HG03097 (cell line): ENCODE measurements around the gene MRPL33.
"Not testable (repeated sequence)": the region's sequence is repeated elsewhere in the genome, so short reads cannot be mapped to it uniquely, and the experiment has no call there.

Source experiments
- ATAC-seq: cut with Tn5 transposase; IDR thresholded peaks from one replicate; pipeline ENCODE4 v1.9.1; 2021; ENCODE audit not compliant: unreplicated experiment, low FRiP score

MRPL33 gene

DNA sequence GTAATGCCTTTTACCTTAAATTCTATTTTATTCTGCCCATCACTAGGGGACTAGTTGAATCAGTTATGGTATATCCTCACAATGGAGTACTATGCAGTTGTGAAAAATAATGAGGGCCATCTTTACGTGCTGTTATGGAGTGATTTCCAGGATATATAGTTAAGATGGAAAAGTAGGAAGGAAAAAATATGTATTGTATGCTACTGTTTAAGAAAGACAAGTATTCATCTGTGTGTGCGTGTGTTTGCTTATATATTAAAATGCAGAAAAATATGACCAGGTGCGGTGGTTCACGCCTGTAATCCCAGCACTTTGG, 32.5 kb upstream of the MRPL33 start:
- no peak for ATAC-seq

- no peak for ATAC-seq
These were observed 29.8 kb upstream of the MRPL33 start for GRCh38 chr2:27741673-27742072.

GRCh38 chr2:27742571-27742970, 28.9 kb upstream of the MRPL33 start:
- ATAC-seq, result no peak

DNA sequence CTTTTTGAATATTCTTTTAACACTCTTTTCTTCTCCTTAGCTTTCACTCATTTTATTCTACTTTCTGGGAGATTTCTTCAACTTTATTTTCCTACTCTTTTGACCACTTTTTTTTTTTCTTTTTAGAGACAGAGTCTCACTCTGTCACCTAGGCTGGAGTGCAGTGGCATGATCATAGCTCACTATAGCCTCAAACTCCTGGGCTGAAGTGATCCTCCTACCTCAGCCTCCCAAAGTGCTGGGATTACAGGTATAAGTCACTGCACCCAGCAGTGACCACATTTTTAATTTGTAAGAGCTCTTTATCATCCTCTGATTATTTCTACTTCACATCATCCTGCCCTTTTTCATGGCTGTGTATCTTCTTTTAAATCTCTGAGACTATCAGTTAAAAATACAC, 26.0 kb upstream of the MRPL33 start:
- ATAC-seq, result not testable (repeated sequence)

DNA sequence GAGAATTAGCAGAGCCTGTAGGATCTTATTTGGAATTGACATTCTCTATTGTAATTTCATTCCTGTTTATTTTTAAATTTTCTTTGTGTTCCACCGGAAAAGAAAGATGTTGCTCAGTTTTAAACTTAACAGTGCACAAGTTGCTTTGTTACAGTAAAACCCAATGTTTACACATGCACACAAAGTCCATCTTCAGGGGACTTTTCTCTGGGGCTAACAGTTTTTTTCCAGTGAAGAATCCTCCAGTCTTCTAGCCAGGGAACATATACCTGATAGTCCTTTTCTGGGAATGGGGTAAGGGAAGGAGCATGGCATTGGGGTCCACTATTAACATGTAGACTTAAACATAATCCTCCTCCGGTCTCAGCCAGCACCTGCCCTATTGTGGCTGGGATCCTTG, 25.2 kb upstream of the MRPL33 start:
- ATAC-seq, result no peak

DNA sequence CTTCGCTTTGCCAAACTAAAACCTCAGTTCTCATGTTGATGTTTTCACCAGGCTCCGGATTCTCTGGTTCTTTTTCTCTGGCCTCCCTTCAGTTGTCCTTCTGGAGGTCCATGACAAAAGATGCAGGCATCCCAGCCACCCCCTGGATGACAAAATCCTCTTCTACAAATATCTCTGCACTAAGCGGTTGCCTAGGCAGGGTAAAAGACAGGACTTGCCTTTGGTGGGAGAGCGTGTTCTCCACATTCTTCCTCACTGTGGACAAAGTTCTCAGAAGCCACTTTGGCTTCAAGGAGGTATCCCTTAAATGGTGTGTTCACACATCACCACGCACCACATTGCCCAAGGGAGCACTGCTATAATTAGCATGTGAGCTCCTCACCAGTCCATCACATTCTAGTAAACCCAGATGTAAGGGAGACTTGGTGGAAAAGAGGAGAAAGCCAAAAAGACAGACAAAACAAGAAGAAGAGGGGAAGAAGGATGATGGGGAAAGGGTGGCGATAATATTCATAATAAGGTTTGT, 23.6 kb upstream of the MRPL33 start:
- no peak for ATAC-seq

- not testable (repeated sequence) for ATAC-seq
These were observed 22.5 kb upstream of the MRPL33 start for GRCh38 chr2:27748803-27749554.

GRCh38 chr2:27751377-27751776, 20.1 kb upstream of the MRPL33 start:
- ATAC-seq, result no peak

DNA sequence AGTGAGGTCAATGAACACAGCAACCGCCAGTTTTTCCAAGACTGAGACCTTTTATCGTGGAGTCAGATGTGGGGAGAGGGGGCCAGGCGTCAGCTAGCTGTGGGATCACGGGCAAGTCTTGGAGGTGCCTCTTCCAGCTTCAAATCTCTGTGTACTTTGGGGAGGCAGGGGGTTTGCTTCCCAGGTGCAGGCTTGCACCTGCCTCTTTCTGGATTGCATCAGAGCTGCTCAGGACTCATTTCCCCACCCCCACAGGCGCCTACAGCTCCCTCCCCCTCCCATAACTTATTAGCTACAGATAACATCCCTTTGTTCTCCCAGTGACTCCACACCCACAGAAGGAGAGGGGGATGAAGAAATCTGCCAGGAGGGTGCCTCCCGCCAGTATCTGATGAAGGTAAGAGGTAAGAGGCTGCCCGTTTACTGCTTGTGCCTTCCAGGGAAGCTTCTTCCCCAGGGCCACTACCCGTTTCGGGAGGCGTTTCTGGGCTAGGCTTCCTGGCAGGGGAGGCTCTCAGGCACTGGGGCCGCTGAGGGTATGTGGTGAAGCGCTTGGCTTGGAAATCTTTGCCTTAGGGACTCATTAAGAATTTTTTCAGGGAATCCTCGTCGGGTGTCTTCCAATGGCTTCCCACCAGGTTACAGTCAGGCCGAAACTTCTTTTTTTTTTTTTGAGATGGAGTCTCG, 18.8 kb upstream of the MRPL33 start:
- ATAC-seq, result no peak

- no peak for ATAC-seq
These were observed 17.4 kb upstream of the MRPL33 start for GRCh38 chr2:27754138-27754588.

- no peak for ATAC-seq
These were observed 16.7 kb upstream of the MRPL33 start for GRCh38 chr2:27754831-27755230.

GRCh38 chr2:27756091-27756490, 15.4 kb upstream of the MRPL33 start:
- no peak for ATAC-seq

- no peak for ATAC-seq
These were observed 14.7 kb upstream of the MRPL33 start for GRCh38 chr2:27756544-27757498.

DNA sequence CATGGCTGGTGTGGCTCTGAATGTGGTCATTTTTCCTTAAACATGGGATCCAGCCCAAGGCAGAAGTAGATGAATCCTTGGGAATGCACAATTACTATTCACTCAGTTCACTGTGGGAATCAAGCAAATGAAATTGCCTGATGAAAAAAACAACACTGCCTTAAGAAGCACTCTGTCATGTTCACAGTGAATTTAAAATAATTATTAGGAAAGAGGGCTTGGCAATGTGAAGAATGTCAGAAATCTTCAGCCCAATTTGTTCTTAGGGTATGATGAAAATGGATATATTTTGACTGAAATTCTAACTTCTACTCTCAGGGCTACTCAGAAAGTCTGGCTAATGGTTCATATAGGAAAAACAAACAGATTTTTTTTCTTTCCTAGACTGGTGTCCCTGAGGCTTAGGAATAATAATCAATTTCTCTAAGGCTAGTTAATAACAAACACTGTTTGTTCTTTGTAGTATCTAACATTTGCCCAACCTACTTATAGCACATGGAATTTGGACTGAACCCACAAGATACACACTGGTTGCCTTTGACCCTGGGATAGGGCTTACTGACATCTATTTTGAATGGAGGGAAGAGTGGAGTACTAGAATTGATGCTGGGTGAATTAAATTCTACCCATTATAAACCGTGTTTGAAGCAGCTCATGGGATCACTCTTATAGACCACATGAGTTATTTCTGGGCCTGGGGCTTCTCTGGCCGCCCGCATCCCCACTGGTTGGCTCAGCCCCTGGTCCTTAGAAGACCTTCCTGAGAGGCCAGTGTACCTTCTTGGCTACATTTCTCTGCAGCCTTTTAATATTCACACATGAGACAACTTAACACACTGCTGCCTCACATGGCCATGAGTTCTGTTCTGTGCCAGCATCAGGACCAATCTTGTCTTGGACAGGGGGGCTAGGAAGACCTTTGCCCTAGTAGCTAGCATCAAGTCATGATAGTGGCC, 8.3 kb upstream of the MRPL33 start:
- ATAC-seq, result no peak

DNA sequence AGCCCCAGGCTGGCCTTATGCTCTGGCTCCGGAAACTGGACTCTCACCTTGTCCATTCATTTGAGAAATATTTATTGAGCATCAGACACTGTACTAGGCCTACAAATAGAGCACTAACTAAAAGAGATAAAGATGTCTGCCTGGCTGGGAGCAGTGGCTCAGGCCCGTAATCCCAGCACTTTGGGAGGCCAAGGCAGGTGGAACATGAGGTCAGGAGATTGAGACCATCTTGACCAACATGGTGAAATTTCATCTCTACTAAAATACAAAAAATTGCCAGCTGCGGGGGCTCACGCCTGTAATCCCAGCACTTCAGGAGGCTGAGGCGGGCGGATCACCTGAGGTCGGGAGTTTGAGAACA, 7.6 kb upstream of the MRPL33 start:
- ATAC-seq, result no peak

DNA sequence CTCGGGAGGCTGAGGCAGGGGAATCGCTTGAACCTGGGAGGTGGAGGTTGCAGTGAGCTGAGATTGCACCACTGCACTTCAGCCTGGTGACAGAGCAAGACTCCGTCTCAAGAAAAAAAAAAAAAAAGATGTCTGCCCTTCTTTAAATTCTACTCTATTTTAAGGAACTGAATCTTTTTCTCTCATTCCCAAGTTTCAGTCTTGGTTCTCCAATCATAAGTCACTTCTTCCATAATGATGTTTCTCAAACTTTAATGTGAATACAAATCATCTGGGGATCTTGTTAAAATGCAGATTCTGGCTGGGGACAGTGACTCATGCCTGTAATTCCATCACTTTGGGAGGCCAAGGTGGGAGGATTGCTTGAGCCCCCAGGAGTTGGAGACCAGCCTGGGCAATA, 7.0 kb upstream of the MRPL33 start:
- not testable (repeated sequence) for ATAC-seq

GRCh38 chr2:27765621-27766286, 5.8 kb upstream of the MRPL33 start:
- ATAC-seq, result no peak

GRCh38 chr2:27766287-27766661, 5.2 kb upstream of the MRPL33 start:
- no peak for ATAC-seq

DNA sequence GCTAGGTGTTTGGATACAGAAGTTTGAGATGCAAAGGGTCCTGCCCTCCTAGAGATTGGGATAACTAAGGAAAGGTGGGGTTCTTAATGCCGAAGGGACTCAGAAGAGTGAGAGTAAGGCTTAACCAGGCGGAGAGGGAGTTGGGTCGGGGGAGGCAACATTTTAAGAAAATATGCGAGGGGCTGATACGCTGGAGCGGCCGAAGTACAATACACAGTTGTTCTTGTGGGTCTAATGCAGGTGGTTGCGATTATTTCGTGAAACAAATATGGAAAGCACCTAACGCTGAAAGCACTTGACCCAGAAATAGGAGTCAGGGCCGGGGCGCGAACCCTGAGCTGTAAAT, 344 bp upstream of the MRPL33 start:
- no peak for ATAC-seq

DNA sequence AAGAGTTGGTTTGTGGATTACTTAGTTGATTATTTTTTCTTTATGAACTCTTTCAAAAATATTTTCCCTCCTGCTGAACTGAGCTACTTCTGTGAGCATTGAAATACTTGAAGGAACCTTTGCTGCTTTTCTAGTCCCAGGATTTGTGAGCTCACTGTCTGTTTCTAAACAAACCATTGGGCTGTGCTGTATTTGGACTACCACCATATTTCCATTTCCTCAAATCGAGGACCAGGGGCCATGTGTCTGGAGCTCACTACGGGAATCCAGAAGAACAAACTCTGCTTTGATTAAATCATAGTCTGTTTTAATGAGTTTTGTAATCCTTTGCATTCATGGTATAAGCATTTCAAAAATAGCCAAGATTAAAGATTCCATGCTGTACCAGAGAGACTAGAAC, 1.3 kb downstream of the MRPL33 start:
- ATAC-seq, result no peak
